ENCODE data around the gene SH3BP4. TPM values are rescaled to one million over a fixed set of nuclear protein-coding genes. Genes with fewer than 3 reads are reported as not detected.

SH3BP4 gene
- total and polyA plus RNA-seq, 2 of the 13 experiments (the other 11 are each of a cell fraction or from before 2014, with no cell fraction given) = 34.6 to 99.1 TPM

- TF ChIP-seq SOX13 (IDR thresholded peaks at IDR 0.05) = peak; percentile 41; the same call in 1 of the 2 replicates
- TF ChIP-seq SOX13 (CRISPR knock-in tag; conservative IDR thresholded peaks at IDR 0.05 in 1 of 2, IDR thresholded peaks at IDR 0.05 in 1 of 2) = peak in 1 of 2 experiments; percentile 92; a peak in 2 of 4 replicates
- TF ChIP-seq RARG (CRISPR knock-in tag; IDR thresholded peaks at IDR 0.05; ENCODE audit: low read depth) = no peak
- TF ChIP-seq, protein P1, sequence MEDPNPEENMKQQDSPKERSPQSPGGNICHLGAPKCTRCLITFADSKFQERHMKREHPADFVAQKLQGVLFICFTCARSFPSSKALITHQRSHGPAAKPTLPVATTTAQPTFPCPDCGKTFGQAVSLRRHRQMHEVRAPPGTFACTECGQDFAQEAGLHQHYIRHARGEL (CRISPR knock-in tag; IDR thresholded peaks at IDR 0.05) = no peak
- 0 out of 2 replicates have a peak, but pooled peaks have one; percentile 28 for TF ChIP-seq CHD2 (IDR thresholded peaks at IDR 0.05; ENCODE audit: low read depth, low read length)
- 0 out of 2 replicates have a peak, but pooled peaks have one; percentile 21 for TF ChIP-seq RBFOX2 (IDR thresholded peaks at IDR 0.05; ENCODE audit: low read depth, low read length)
- 0 out of 2 replicates have a peak, but pooled peaks have one; percentile 33 for TF ChIP-seq KAT7 (CRISPR knock-in tag; IDR thresholded peaks at IDR 0.05; ENCODE audit: borderline replicate concordance)
- TF ChIP-seq KDM5A (IDR thresholded peaks at IDR 0.05; ENCODE audit: borderline replicate concordance, low read length) = no peak
- TF ChIP-seq, protein P2, sequence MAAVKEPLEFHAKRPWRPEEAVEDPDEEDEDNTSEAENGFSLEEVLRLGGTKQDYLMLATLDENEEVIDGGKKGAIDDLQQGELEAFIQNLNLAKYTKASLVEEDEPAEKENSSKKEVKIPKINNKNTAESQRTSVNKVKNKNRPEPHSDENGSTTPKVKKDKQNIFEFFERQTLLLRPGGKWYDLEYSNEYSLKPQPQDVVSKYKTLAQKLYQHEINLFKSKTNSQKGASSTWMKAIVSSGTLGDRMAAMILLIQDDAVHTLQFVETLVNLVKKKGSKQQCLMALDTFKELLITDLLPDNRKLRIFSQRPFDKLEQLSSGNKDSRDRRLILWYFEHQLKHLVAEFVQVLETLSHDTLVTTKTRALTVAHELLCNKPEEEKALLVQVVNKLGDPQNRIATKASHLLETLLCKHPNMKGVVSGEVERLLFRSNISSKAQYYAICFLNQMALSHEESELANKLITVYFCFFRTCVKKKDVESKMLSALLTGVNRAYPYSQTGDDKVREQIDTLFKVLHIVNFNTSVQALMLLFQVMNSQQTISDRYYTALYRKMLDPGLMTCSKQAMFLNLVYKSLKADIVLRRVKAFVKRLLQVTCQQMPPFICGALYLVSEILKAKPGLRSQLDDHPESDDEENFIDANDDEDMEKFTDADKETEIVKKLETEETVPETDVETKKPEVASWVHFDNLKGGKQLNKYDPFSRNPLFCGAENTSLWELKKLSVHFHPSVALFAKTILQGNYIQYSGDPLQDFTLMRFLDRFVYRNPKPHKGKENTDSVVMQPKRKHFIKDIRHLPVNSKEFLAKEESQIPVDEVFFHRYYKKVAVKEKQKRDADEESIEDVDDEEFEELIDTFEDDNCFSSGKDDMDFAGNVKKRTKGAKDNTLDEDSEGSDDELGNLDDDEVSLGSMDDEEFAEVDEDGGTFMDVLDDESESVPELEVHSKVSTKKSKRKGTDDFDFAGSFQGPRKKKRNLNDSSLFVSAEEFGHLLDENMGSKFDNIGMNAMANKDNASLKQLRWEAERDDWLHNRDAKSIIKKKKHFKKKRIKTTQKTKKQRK (IDR thresholded peaks at IDR 0.05; ENCODE audit: low read length) = no peak
- no peak for TF ChIP-seq MAFK (conservative IDR thresholded peaks at IDR 0.05 in 1 of 2, IDR thresholded peaks at IDR 0.05 in 1 of 2; ENCODE audit: low read length in 2 of 2)
- no peak for TF ChIP-seq SETDB1 (CRISPR knock-in tag; IDR thresholded peaks at IDR 0.05; ENCODE audit: borderline replicate concordance)
- TF ChIP-seq KDM6A (CRISPR knock-in tag; IDR thresholded peaks at IDR 0.05; ENCODE audit: low read depth) = peak; percentile 40; the same call in 1 of the 2 replicates
- no peak for TF ChIP-seq RAD51 (IDR thresholded peaks at IDR 0.05; ENCODE audit: borderline replicate concordance)
- TF ChIP-seq ZNF407 (CRISPR knock-in tag; IDR thresholded peaks at IDR 0.05; ENCODE audit: not compliant biosample characterization) = peak; percentile 40
- 0 out of 2 replicates have a peak, but pooled peaks have one; percentile 54 for TF ChIP-seq ZNF326 (CRISPR knock-in tag; IDR thresholded peaks at IDR 0.05; ENCODE audit: borderline replicate concordance)
- peak; percentile 83; the same call in 1 of the 2 replicates for TF ChIP-seq ZMYM2 (CRISPR knock-in tag; IDR thresholded peaks at IDR 0.05)
Measured at GRCh38 chr2:235000426-235001236, 48.8 kb downstream of the SH3BP4 start (continued).

Data from HepG2 (cell line).